Stimulated activated naive B cell treated with anti-CD40 and anti-IgM and Interleukin-4, amounts not matched to agents 10 μg/mL and 1 μg/mL and 100 μg/mL, for 72 hours (primary cell): Measurements from ENCODE around the gene SLC16A13.
A peak's percentile ranks its signal among the peaks of the same experiment; 100 is the strongest.
"Not testable (repeated sequence)": the region's sequence is repeated elsewhere in the genome, so short reads cannot be mapped to it uniquely, and the experiment has no call there.

ENCODE experiments used
- ATAC-seq, 2 donors: fragments of 150-1000 bp; cut with Tn5 transposase; replicated peaks; 2 replicates each; pipeline ENCODE4 v1.10.0; 2021; ENCODE audit warnings: moderate library complexity in 1 of 2
- DNase-seq: peaks from one replicate; pipeline ENCODE4 v3.0.0; 2021
- H3K27ac Mint-ChIP-seq: one replicate; pipeline ENCODE4 v1.8.0; 2022; ENCODE audit warnings: mild to moderate bottlenecking, mixed read lengths
- H3K27me3 Mint-ChIP-seq, 2 donors: one replicate each; pipeline ENCODE4 v1.8.0; 2022; ENCODE audit warnings: mixed read lengths in 2 of 2
- H3K36me3 Mint-ChIP-seq, 2 donors: one replicate each; pipeline ENCODE4 v1.8.0; 2022; ENCODE audit warnings: mixed read lengths in 2 of 2, mild to moderate bottlenecking in 1 of 2
- H3K4me1 Mint-ChIP-seq, 2 donors: one replicate each; pipeline ENCODE4 v1.8.0; 2022; ENCODE audit warnings: mixed read lengths in 2 of 2, mild to moderate bottlenecking in 1 of 2
- H3K4me3 Mint-ChIP-seq, 2 donors: one replicate each; pipeline ENCODE4 v1.8.0; 2022; ENCODE audit warnings: mild to moderate bottlenecking in 2 of 2, mixed read lengths in 2 of 2, moderate library complexity in 1 of 2
- H3K9me3 Mint-ChIP-seq, 2 donors: one replicate each; pipeline ENCODE4 v1.8.0; 2022; ENCODE audit warnings: mixed read lengths in 2 of 2, mild to moderate bottlenecking in 1 of 2

Gene SLC16A13

DNA sequence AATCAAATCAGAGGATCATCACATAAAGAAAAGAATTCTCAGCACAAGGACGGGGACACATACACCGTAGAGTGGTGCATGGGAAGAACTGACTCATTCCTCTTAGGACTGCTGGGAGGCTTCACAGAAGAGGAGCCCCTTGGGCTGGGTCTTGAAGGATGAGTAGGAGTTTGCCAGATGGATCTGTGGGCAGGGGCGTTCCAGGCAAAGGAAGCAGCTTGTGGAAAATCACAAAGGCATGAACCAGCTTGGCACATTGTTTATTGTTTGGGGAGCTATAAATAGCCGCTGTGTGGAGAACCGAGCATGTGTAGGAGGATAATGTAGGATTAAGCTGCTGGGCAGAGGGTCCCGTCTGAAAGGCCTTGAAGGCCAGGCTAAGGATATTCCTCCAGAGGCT, 13.2 kb downstream of the SLC16A13 start:
- ATAC-seq: no peak
- Mint-ChIP-seq H3K27me3 (peaks cover 5 to 6% of the 10 kb centered on the region in 2 donors), H3K4me1 (peaks cover 15 to 25% of the 10 kb centered on the region in 2 donors), H3K27ac (no peak overlapping the region), H3K4me3 (no peak overlapping the region), H3K9me3 (no peaks in the 10 kb centered on the region), H3K36me3 (no peaks in the 10 kb centered on the region)
- DNase-seq: no peak

DNA sequence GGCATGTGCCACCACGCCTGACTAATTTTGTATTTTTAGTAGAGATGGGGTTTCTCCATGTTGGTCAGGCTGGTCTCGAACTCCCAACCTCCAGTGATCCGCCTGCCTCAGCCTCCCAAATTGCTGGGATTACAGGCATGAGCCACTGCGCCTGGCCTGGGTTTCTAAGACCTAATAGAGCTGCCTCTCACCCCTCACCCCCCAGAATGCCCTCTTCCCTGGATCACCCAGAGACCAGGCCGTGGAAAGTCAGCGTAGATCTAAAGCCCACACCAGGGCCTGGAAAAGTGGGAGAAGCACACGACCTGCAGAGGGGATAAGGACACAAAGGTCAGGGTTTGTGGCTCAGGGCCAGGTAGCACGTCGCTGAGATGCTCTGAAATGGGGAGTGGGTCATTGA, 14.8 kb downstream of the SLC16A13 start:
- not testable (repeated sequence) for H3K9me3 Mint-ChIP-seq, H3K27me3 Mint-ChIP-seq, H3K27ac Mint-ChIP-seq, H3K4me3 Mint-ChIP-seq, ATAC-seq, H3K36me3 Mint-ChIP-seq, DNase-seq
- peaks cover 14 to 21% of the 10 kb centered on the region in 2 donors for H3K4me1 Mint-ChIP-seq

DNA sequence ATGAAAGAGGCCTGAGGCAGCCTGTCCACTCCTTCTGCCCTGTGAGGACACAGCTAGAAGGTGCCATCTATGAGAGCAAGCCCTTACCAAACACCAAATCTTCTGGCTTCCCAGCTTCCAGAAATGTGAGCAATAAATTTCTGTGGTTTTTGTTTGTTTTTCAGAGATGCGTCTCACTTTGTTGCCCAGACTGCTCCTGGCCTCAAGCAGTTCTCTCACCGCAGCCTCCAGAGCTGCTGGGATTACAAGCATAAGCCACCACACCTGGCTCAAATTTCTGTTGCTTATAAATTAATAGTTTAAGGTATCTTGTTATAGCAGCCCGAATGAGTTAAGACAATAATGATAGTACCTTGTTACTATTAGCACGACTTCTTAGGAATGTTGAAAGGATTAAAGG, 20.6 kb downstream of the SLC16A13 start:
- Mint-ChIP-seq H3K27ac (no peak overlapping the region), H3K4me3 (no peak overlapping the region), H3K27me3 (peaks cover 11 to 15% of the 10 kb centered on the region in 2 donors), H3K9me3 (no peaks in the 10 kb centered on the region), H3K36me3 (no peaks in the 10 kb centered on the region), H3K4me1 (peaks cover 10 to 21% of the 10 kb centered on the region in 2 donors)
- ATAC-seq: no peak
- DNase-seq: no peak

DNA sequence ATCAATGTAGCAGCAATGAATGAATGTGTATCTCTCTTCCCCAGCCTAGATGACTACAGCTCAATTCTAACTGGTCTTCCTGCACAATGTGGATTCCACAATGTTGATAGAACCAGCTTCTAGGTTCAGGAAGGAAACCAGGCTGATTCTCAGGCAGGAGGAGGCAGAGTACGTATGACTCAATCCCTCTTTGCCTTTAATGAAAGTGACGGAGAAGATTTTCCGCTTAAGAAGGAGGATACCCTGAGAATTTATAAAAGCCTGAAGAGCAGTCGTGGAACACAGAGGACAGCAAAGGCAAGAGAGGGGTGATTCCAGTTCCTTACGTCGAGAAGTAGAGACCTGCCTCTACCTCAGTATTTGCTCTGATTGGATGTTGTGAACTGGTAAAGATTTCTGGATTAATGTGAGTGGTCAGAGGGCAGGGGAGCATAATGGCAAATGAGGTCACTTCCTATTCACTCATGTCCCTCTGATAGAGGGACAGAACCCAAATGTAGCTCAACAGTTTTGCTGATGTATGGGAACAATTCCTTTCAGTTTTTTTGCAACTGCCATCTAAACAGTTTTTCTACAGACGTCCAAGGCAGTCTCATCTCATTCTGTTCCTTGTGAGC, 23.1 kb downstream of the SLC16A13 start:
- Mint-ChIP-seq H3K27ac (peak overlapping the region; percentile 7), H3K9me3 (no peaks in the 10 kb centered on the region), H3K36me3 (no peaks in the 10 kb centered on the region), H3K4me3 (no peak overlapping the region), H3K4me1 (peaks cover 8 to 15% of the 10 kb centered on the region in 2 donors), H3K27me3 (peaks cover 18 to 35% of the 10 kb centered on the region in 2 donors)
- DNase-seq (no peak), ATAC-seq (no peak)

DNA sequence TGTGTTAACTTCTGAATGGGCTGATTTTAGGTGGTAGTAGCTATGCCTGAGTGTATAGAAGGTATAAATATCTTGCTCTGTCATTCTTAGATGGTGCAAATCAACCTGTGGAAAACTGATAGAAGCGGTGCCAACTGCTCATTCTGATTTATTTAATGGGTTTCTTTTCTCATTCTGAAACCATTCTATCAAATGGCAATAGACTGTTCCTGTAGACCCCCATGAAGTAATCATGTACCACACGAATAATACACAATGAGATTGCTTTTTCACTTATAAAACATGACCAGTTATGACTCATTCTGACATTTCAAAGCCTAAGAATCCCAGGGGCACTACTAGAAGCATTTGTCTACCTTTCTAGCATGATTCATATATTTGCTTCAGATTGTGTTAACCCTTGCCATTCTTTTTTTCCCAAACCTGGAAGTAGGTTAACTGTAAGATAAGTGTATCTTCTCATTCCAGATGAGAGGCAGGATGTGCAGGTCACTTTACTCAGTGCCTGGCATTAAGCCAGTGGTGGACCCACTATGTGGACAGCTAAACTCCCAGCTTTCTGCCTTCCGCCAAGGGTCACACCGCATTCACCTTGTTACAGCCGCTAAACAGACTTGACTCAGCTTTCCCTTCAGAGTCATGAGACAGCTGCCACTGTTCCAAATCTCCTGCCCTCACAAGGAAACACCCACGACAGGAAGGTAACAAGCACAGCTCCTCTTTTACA, 24.5 kb downstream of the SLC16A13 start:
- H3K4me1 Mint-ChIP-seq: peaks cover 8 to 15% of the 10 kb centered on the region in 2 donors
- no peak for DNase-seq
- H3K27me3 Mint-ChIP-seq: peaks cover 22 to 49% of the 10 kb centered on the region in 2 donors
- H3K27ac Mint-ChIP-seq: no peak overlapping the region
- H3K4me3 Mint-ChIP-seq: no peak overlapping the region
- H3K9me3 Mint-ChIP-seq: no peaks in the 10 kb centered on the region
- H3K36me3 Mint-ChIP-seq: no peaks in the 10 kb centered on the region
- ATAC-seq: peak; percentile 65 to 69

DNA sequence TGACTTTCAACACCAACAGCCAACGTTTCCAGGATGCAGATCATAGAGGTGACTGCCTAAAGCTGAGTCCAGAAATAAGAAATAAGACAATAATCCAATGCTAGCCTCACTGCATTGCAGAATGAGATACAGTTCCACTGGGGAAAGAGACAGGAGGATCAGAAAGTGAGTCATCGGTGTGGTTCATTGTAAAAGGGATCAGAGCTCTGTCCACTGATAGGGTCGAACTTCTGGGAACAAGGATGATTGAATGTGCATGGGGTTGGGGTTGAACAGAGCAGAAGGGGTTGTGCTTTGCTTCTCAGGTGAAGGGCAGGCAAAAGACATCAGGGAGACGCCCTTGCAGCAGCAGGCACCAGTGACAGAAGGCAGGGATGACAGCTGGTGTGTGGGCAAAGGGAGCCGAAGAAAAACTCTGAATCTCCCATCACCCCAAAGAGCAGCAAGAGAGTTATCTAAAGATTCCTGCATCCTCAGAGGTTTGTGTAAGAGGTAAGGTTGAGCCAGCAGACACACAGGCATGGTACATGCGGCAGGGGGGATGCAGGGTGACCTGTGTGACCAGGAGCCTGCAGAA, 27.8 kb downstream of the SLC16A13 start:
- peaks cover 10 to 11% of the 10 kb centered on the region in 2 donors for H3K9me3 Mint-ChIP-seq
- ATAC-seq (no peak), DNase-seq (no peak)
- H3K27ac Mint-ChIP-seq: no peak overlapping the region
- H3K36me3 Mint-ChIP-seq: peaks cover 5 to 10% of the 10 kb centered on the region in 2 donors
- H3K4me1 Mint-ChIP-seq: peaks cover 8 to 15% of the 10 kb centered on the region in 2 donors
- no peak overlapping the region for H3K4me3 Mint-ChIP-seq
- peaks cover 31 to 52% of the 10 kb centered on the region in 2 donors for H3K27me3 Mint-ChIP-seq

DNA sequence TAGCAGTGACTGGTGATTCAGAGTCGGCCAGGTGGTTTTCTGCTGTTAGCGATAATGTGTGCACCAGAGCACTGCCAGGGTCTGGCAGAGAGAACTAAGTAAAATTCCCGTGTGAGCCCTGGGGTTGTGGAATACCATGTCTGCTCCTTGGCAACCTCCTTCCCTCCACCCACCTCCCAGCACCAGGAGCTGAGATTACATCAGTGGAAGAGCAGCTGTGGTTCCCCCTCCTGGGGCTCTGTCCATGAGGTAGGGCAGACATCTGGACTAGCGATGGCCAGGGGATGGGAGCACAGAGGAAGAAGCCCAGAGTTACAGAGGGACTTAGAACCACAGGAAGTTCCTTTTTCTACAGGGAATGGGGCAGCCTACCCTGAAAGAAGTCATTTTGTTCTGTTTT, 28.4 kb downstream of the SLC16A13 start:
- ATAC-seq: no peak
- no peak for DNase-seq
- Mint-ChIP-seq H3K4me3 (no peak overlapping the region), H3K36me3 (peaks cover 12 to 14% of the 10 kb centered on the region in 2 donors), H3K4me1 (peaks cover 6 to 10% of the 10 kb centered on the region in 2 donors), H3K9me3 (peaks cover 14 to 17% of the 10 kb centered on the region in 2 donors), H3K27ac (no peak overlapping the region), H3K27me3 (peaks cover 25 to 52% of the 10 kb centered on the region in 2 donors)

DNA sequence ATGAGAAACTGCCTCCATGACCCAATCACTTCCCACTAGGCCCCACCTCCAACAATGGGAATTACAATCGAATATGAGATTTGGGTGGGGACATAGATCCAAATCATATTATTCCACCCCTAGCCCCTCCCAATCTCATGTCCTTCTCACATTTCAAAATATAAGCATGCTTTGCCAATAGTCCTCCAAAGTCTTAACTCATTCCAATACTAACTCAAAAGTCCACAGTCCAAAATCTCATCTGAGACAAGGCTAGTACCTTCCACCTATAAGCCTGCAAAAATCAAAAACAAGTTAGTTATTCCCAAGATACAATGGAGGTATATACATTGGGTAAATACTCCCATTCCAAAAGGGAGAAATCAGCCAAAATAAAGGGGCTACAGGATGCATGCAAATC, 31.4 kb downstream of the SLC16A13 start:
- peaks cover 13 to 14% of the 10 kb centered on the region in 2 donors for H3K36me3 Mint-ChIP-seq
- DNase-seq: no peak
- peaks cover 6 to 9% of the 10 kb centered on the region in 2 donors for H3K4me1 Mint-ChIP-seq
- H3K4me3 Mint-ChIP-seq: no peak overlapping the region
- no peak overlapping the region for H3K27ac Mint-ChIP-seq
- peaks cover 24 to 55% of the 10 kb centered on the region in 2 donors for H3K27me3 Mint-ChIP-seq
- ATAC-seq: no peak
- peaks cover 14 to 21% of the 10 kb centered on the region in 2 donors for H3K9me3 Mint-ChIP-seq

DNA sequence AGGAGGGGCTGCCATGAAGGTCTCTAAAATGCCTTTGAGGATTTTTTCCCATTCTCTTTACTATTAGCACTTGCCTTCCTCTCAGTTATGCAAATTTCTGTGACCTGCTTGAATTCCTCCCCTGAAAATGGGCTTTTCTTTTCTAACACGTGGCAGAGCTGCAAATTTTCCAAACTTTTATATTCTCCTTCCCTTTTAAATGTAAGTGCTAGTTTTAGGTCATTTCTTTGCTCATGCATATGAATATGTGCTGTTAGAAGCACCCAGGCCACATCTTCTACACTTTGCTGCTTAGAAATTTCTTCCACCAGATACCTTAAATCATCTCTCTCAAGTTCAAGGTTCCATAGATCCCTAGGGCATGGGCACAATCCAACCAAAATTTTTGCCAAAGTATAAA, 32.5 kb downstream of the SLC16A13 start:
- Mint-ChIP-seq H3K27ac (no peak overlapping the region), H3K4me3 (no peak overlapping the region), H3K27me3 (peaks cover 19 to 47% of the 10 kb centered on the region in 2 donors), H3K9me3 (peaks cover 14 to 21% of the 10 kb centered on the region in 2 donors), H3K4me1 (peaks cover 11 to 15% of the 10 kb centered on the region in 2 donors), H3K36me3 (peaks cover 13 to 14% of the 10 kb centered on the region in 2 donors)
- DNase-seq (no peak), ATAC-seq (no peak)

DNA sequence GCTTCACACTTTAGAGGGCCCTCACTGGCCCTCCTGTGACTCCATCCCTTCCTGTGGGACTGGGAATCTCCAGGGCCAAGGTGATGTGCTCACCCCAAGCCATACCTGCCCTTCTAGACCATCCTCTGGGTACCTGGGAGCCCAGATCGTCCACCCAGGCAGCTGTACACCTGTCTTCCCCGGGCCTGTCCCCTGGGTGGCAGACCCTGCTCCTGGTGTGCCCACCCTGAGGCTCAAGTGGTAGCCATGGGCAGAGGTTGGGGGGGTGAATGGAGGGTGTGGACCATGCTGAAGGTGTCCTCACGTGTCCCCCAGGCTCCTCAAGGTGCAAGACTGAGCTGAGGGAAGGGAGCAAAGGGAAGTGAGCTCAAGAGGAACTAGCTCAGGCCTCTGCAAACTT, 34.9 kb downstream of the SLC16A13 start:
- Mint-ChIP-seq H3K4me3 (no peak overlapping the region), H3K9me3 (peaks cover 14 to 21% of the 10 kb centered on the region in 2 donors), H3K36me3 (peaks cover 13 to 14% of the 10 kb centered on the region in 2 donors), H3K4me1 (peaks cover 11 to 15% of the 10 kb centered on the region in 2 donors), H3K27ac (no peak overlapping the region), H3K27me3 (peaks cover 8 to 28% of the 10 kb centered on the region in 2 donors)
- DNase-seq: no peak
- no peak for ATAC-seq

DNA sequence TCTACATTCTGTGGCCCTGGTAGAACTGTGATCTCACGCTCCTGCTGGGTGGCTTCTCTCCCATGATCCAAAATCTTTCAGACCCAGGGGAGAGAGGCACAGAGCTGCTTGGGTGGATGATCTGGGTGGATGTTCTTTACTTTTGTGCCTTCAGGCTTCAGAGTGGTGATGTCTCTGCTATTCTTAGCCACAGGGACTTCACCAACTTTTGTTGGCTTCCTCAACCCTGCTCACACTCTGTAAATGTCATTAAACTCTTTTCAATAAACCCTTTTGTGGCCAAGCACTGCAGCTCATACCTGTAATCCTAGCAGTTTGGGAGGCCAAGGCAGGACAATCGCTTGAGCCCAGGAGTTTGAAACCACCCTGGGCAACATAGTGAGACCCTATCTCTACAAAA, 36.6 kb downstream of the SLC16A13 start:
- no peak for DNase-seq
- Mint-ChIP-seq H3K4me1 (peaks cover 11 to 15% of the 10 kb centered on the region in 2 donors), H3K27me3 (peaks cover 3 to 33% of the 10 kb centered on the region in 2 donors), H3K4me3 (peak overlapping the region in 1 of 2 donors; percentile 45), H3K27ac (peak overlapping the region; percentile 66), H3K36me3 (peaks cover 9 to 13% of the 10 kb centered on the region in 2 donors), H3K9me3 (peaks cover 10 to 21% of the 10 kb centered on the region in 2 donors)
- ATAC-seq: peak; percentile 75 to 88

DNA sequence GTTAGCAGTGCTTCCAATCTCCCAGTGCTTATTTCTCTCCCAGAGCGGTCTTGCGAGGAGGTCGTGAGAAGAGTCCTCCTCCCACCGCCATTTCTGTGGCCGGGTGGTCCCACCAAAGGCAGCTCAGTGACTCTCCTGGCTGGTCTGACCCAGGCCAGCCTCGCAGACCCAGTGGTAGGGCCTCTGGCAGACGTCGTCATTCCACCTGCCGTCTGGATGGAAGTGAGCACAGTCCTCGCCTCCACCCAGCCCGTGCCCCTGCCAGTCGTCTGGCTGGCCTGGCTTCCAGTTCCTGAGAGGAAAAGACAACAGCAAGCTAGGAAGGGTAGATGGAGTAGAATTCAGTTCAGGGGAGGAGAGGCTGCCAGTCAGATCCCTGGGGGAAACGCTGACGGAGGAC, 39.1 kb downstream of the SLC16A13 start:
- Mint-ChIP-seq H3K9me3 (peaks cover 0 to 2% of the 10 kb centered on the region in 2 donors), H3K27me3 (peaks cover 6 to 37% of the 10 kb centered on the region in 2 donors), H3K4me1 (peaks cover 13 to 18% of the 10 kb centered on the region in 2 donors), H3K27ac (no peak overlapping the region), H3K4me3 (no peak overlapping the region), H3K36me3 (no peaks in the 10 kb centered on the region)
- ATAC-seq (no peak), DNase-seq (no peak)

DNA sequence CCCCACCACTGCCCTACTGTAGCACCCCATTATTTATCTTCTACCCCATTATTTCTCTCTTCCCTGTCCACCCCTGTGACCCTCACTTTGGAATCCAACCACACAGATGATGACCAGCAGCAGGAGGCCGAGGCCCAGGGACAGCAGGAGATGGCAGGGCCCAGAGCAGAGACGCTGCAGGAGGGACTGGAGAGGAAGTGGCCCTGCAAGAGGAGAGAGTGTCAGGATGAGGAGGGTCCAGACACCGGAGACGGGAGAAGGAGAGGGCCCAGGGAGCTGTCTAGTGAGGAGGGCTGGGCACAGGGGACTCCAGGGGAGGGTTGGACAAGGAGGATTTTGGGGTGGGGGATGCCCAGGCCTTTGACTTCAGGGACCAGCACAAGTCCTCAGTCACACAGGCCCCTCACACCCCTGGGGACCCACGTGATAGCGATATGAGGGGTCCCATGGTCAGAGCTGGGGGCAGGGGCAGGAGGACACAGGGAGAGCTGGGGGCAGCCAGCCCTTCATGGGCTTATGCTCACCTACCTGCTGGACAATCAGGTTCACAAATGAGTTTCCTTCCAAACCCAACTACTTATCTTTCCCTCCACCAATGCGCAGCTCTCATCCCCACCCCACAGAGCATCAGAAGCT, 42.2 kb downstream of the SLC16A13 start:
- no peak for ATAC-seq
- peaks cover 18 to 47% of the 10 kb centered on the region in 2 donors for H3K27me3 Mint-ChIP-seq
- H3K36me3 Mint-ChIP-seq: peaks cover 0 to 2% of the 10 kb centered on the region in 2 donors
- H3K27ac Mint-ChIP-seq: no peak overlapping the region
- H3K9me3 Mint-ChIP-seq: peaks cover 0 to 2% of the 10 kb centered on the region in 2 donors
- DNase-seq: no peak
- no peak overlapping the region for H3K4me3 Mint-ChIP-seq
- peaks cover 9 to 11% of the 10 kb centered on the region in 2 donors for H3K4me1 Mint-ChIP-seq

DNA sequence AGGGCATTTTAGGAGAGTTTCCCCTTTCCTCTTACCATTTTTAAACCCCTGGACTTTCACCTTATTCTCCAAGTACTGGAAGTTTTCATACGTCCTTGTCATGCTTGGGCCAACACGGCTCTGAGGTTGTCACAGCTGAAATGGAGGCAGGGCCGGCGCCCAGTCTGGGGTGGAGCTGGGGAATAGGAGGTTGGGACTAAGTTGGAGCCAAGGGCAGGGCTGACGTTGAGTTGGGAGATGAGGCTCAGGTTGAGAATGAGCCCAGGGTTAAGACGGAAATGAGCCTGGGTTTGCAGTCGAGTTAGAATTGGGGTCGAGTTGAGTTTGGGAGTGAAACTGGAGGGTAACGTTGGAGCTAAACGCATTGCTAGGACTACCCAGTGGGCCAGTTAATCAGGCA, 42.9 kb downstream of the SLC16A13 start:
- peaks cover 0 to 2% of the 10 kb centered on the region in 2 donors for H3K9me3 Mint-ChIP-seq
- peaks cover 9 to 11% of the 10 kb centered on the region in 2 donors for H3K4me1 Mint-ChIP-seq
- no peak overlapping the region for H3K4me3 Mint-ChIP-seq
- ATAC-seq (no peak), DNase-seq (no peak)
- H3K27ac Mint-ChIP-seq: no peak overlapping the region
- H3K27me3 Mint-ChIP-seq: peaks cover 23 to 52% of the 10 kb centered on the region in 2 donors
- peaks cover 0 to 2% of the 10 kb centered on the region in 2 donors for H3K36me3 Mint-ChIP-seq
